Measurements from ENCODE around the gene DLX1.

DLX1 gene

DNA sequence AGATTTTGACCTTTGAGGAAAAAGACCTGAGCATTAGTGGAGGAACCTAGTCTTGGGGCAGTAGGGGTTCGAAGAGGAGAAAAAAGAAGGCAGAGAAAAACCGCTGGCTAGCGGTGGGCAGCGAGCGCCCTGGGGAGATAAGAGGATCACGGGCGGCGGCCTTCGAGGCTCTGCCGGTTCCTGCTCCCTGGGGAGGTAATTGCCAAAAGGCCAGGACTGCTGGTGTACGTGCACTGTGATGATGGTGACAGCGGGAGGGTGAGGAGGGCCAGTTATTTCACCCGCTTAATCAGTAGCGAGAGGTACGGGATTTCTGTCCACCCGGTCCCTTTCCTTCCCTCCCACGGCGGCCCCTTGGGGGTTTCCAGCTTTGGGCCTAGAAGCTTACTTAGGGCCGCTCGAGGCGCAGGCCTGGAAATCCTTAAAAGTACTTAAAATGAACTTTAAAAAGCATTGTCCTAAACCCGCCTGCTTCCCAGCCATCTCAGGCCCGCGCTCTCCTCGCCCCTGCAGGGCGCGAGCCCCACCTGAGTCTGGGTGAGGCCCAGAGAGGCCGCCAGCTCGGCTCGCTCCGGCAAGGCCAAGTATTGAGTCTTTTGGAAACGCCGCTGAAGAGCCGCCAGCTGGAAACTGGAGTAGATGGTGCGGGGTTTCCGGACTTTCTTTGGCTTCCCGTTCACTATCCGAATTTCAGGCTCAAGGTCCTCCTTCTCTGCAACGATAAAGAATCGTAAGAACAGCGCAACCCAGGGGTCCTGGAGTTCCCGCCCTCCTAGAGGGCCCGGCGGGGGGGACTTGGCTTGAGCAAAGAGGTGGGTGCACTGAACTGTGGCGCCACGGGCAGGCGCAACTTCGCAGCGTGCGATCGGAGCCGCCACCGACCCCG lies 15.9 kb downstream of the DLX1 start (continued):
- TF ChIP-seq, protein P1, sequence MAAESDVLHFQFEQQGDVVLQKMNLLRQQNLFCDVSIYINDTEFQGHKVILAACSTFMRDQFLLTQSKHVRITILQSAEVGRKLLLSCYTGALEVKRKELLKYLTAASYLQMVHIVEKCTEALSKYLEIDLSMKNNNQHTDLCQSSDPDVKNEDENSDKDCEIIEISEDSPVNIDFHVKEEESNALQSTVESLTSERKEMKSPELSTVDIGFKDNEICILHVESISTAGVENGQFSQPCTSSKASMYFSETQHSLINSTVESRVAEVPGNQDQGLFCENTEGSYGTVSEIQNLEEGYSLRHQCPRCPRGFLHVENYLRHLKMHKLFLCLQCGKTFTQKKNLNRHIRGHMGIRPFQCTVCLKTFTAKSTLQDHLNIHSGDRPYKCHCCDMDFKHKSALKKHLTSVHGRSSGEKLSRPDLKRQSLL (tag by site-specific recombination; IDR thresholded peaks at IDR 0.05): 0 out of 2 replicates have a peak, but pooled peaks have one; percentile 11
- TF ChIP-seq ZNF558 (tag by site-specific recombination; IDR thresholded peaks at IDR 0.05) (no peak), ZNF280D (tag by site-specific recombination; IDR thresholded peaks at IDR 0.05) (no peak), ZNF623 (tag by site-specific recombination; IDR thresholded peaks at IDR 0.05) (no peak), SALL2 (tag by site-specific recombination; IDR thresholded peaks at IDR 0.05; ENCODE audit: borderline replicate concordance) (no peak), BCL11A (tag by site-specific recombination; IDR thresholded peaks at IDR 0.05; ENCODE audit: low read depth) (no peak), PRDM2 (tag by site-specific recombination; IDR thresholded peaks at IDR 0.05; ENCODE audit: borderline replicate concordance) (no peak), ZNF600 (tag by site-specific recombination; IDR thresholded peaks at IDR 0.05) (no peak), ZNF248 (tag by site-specific recombination; IDR thresholded peaks at IDR 0.05) (no peak), ZNF596 (tag by site-specific recombination; IDR thresholded peaks at IDR 0.05) (no peak), ZBTB10 (tag by site-specific recombination; IDR thresholded peaks at IDR 0.05) (0 out of 2 replicates have a peak, but pooled peaks have one; percentile 49), ZNF830 (tag by site-specific recombination; IDR thresholded peaks at IDR 0.05; ENCODE audit: low read depth) (no peak), ZNF777 (tag by site-specific recombination; IDR thresholded peaks at IDR 0.05; ENCODE audit: borderline replicate concordance) (no peak), GLIS1 (tag by site-specific recombination; IDR thresholded peaks at IDR 0.05) (peak; percentile 92), ZNF513 (tag by site-specific recombination; IDR thresholded peaks at IDR 0.05) (peak; percentile 15; the same call in 1 of the 2 replicates), ZNF398 (tag by site-specific recombination; IDR thresholded peaks at IDR 0.05) (no peak), ZEB2 (tag by site-specific recombination; IDR thresholded peaks at IDR 0.05) (no peak), SETDB1 (IDR thresholded peaks at IDR 0.05; ENCODE audit: insufficient read length, low read length) (no peak)
- TF ChIP-seq, protein P2, sequence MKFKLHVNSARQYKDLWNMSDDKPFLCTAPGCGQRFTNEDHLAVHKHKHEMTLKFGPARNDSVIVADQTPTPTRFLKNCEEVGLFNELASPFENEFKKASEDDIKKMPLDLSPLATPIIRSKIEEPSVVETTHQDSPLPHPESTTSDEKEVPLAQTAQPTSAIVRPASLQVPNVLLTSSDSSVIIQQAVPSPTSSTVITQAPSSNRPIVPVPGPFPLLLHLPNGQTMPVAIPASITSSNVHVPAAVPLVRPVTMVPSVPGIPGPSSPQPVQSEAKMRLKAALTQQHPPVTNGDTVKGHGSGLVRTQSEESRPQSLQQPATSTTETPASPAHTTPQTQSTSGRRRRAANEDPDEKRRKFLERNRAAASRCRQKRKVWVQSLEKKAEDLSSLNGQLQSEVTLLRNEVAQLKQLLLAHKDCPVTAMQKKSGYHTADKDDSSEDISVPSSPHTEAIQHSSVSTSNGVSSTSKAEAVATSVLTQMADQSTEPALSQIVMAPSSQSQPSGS (tag by site-specific recombination; IDR thresholded peaks at IDR 0.05; ENCODE audit: low read depth): no peak
